Loucy (cell line): ENCODE measurements around the gene MGLL.

Experiments
- H2AFZ ChIP-seq: fragments of 200-600 bp; sonication (generic); 2 replicates; pipeline ENCODE4 v1.6.0; 2016; ENCODE audit warnings: antibody characterized with exemption, mild to moderate bottlenecking, low read length, moderate library complexity
- H3F3A ChIP-seq: fragments of 200-600 bp; 2 replicates; pipeline ENCODE4 v1.6.0; 2016; ENCODE audit warnings: antibody characterized with exemption, low read depth, mild to moderate bottlenecking
- H3K27me3 ChIP-seq: fragments of 200-600 bp; sonication (generic); 2 replicates; pipeline ENCODE4 v1.6.1; 2014; ENCODE audit warnings: low read length, mild to moderate bottlenecking; ENCODE audit not compliant: insufficient read depth, poor library complexity, severe bottlenecking
- H3K36me3 ChIP-seq: fragments of 200-600 bp; sonication (generic); 2 replicates; pipeline ENCODE4 v1.6.1; 2016; ENCODE audit warnings: low read length; ENCODE audit not compliant: insufficient read depth
- H3K4me1 ChIP-seq: fragments of 200-600 bp; sonication (generic); 2 replicates; pipeline ENCODE4 v1.5.1; 2014; ENCODE audit warnings: low read length, mild to moderate bottlenecking; ENCODE audit not compliant: insufficient read depth, poor library complexity, severe bottlenecking
- H3K4me2 ChIP-seq: fragments of 200-600 bp; sonication (generic); 2 replicates; pipeline ENCODE4 v1.6.0; 2014; ENCODE audit warnings: antibody characterized with exemption, low read length, low read depth, mild to moderate bottlenecking; ENCODE audit not compliant: poor library complexity, severe bottlenecking
- H3K4me3 ChIP-seq: fragments of 200-600 bp; sonication (generic); 2 replicates; pipeline ENCODE4 v1.5.1; 2014; ENCODE audit warnings: low read length, mild to moderate bottlenecking, mixed read lengths; ENCODE audit not compliant: poor library complexity, severe bottlenecking
- H3K79me2 ChIP-seq: fragments of 200-600 bp; sonication (generic); 2 replicates; pipeline ENCODE4 v1.6.1; 2014; ENCODE audit warnings: low read length; ENCODE audit not compliant: insufficient read depth
- H3K9ac ChIP-seq: fragments of 200-600 bp; sonication (generic); 2 replicates; pipeline ENCODE4 v1.6.0; 2014; ENCODE audit warnings: mild to moderate bottlenecking, low read depth, low read length, moderate library complexity; ENCODE audit not compliant: poor library complexity, severe bottlenecking
- H3K9me2 ChIP-seq: fragments of 200-600 bp; sonication (generic); replicated peaks from 2 replicates; pipeline ENCODE4 v1.6.1; 2016; ENCODE audit warnings: low read depth, low read length, mixed read lengths
- H3K9me3 ChIP-seq: fragments of 200-600 bp; sonication (generic); 2 replicates; pipeline ENCODE4 v1.6.1; 2014; ENCODE audit warnings: mild to moderate bottlenecking, antibody characterized with exemption, low read length, low read depth; ENCODE audit not compliant: insufficient read depth
- H4K20me1 ChIP-seq: fragments of 200-600 bp; sonication (generic); 2 replicates; pipeline ENCODE4 v1.6.0; 2014; ENCODE audit warnings: antibody characterized with exemption, low read length, mild to moderate bottlenecking; ENCODE audit not compliant: insufficient read depth, poor library complexity, severe bottlenecking
- CTCF ChIP-seq: fragments of 200-600 bp; sonication (generic); conservative IDR thresholded peaks from 2 replicates; pipeline ENCODE4 v1.5.1; 2014; ENCODE audit warnings: mild to moderate bottlenecking, antibody characterized with exemption, low read length
- EZH2phosphoT487 ChIP-seq: fragments of 200-600 bp; IDR thresholded peaks from 2 replicates; pipeline ENCODE4 v1.6.1; 2018; ENCODE audit warnings: antibody characterized with exemption, mild to moderate bottlenecking, moderate library complexity, borderline replicate concordance

MGLL gene

GRCh38 chr3:127857333-127857732 is 35.0 kb upstream of the MGLL start:
- Histone ChIP-seq H3K9ac (peak overlapping the region; percentile 10), H3K4me1 (peaks cover 11% of the 10 kb centered on the region), H3K79me2 (no peaks in the 10 kb centered on the region), H3K4me2 (peak overlapping the region; percentile 2), H2AFZ (peak overlapping the region; percentile 90), H3K4me3 (no peak overlapping the region), H4K20me1 (no peaks in the 10 kb centered on the region), H3F3A (no peaks in the 10 kb centered on the region), H3K36me3 (no peaks in the 10 kb centered on the region), H3K9me3 (no peaks in the 10 kb centered on the region), H3K9me2 (no peaks in the 10 kb centered on the region), H3K27me3 (no peaks in the 10 kb centered on the region)
- TF ChIP-seq CTCF (peak; percentile 60), EZH2phosphoT487 (no peak)

- Histone ChIP-seq H3K9me3 (no peaks in the 10 kb centered on the region), H3K36me3 (no peaks in the 10 kb centered on the region), H3F3A (no peaks in the 10 kb centered on the region), H3K9me2 (no peaks in the 10 kb centered on the region), H3K4me3 (no peak overlapping the region), H3K4me1 (peaks cover 11% of the 10 kb centered on the region), H3K4me2 (peak overlapping the region; percentile 2), H3K27me3 (no peaks in the 10 kb centered on the region), H4K20me1 (no peaks in the 10 kb centered on the region), H3K9ac (peak overlapping the region; percentile 10), H3K79me2 (no peaks in the 10 kb centered on the region), H2AFZ (peak overlapping the region; percentile 90)
- TF ChIP-seq EZH2phosphoT487 (no peak), CTCF (no peak)
These were observed 34.5 kb upstream of the MGLL start for GRCh38 chr3:127856801-127857200.

- H3K36me3 ChIP-seq = no peaks in the 10 kb centered on the region
- TF ChIP-seq EZH2phosphoT487 (no peak), CTCF (no peak)
- no peak overlapping the region for H3K4me3 ChIP-seq
- no peaks in the 10 kb centered on the region for H3K9me2 ChIP-seq
- no peak overlapping the region for H2AFZ ChIP-seq
- no peaks in the 10 kb centered on the region for H3K79me2 ChIP-seq
- no peak overlapping the region for H3K4me2 ChIP-seq
- H3K27me3 ChIP-seq = no peaks in the 10 kb centered on the region
- no peaks in the 10 kb centered on the region for H4K20me1 ChIP-seq
- peaks cover 11% of the 10 kb centered on the region for H3K4me1 ChIP-seq
- no peak overlapping the region for H3K9ac ChIP-seq
- no peaks in the 10 kb centered on the region for H3K9me3 ChIP-seq
- no peaks in the 10 kb centered on the region for H3F3A ChIP-seq
These were observed 32.9 kb upstream of the MGLL start for GRCh38 chr3:127855246-127855645.
